Esophagus muscularis mucosa (tissue), 4 donors: Measurements from ENCODE around the gene PCBP3. TPM values are rescaled to one million over a fixed set of nuclear protein-coding genes. Genes with fewer than 3 reads are reported as not detected.

Experiments used
- DNase-seq: peaks from one replicate; pipeline ENCODE4 v3.0.0-alpha.2; 2017; ENCODE audit errors: extremely low spot score
- H3K27ac ChIP-seq, 4 donors: fragments of 200-600 bp; sonication (generic); replicated peaks in 1 of 4; 1 replicate in 3 of 4; 2 replicates in 1 of 4; pipeline ENCODE4 v1.5.1; 2016 to 2019; ENCODE audit warnings: mild to moderate bottlenecking in 1 of 4
- H3K27me3 ChIP-seq, 4 donors: fragments of 200-600 bp; sonication (generic); one replicate each; pipeline versions ENCODE4 v1.5.1 to v1.6.0; 2016 to 2019
- H3K36me3 ChIP-seq, 4 donors: fragments of 200-600 bp; sonication (generic); one replicate each; pipeline ENCODE4 v1.5.1; 2016 to 2019
- H3K4me1 ChIP-seq, 4 donors: fragments of 200-600 bp; sonication (generic); one replicate each; pipeline ENCODE4 v1.5.1; 2016 to 2019
- H3K4me3 ChIP-seq, 4 donors: fragments of 200-600 bp; sonication (generic); 1 replicate in 2 of 4; 2 replicates in 2 of 4; pipeline ENCODE4 v1.5.1; 2016 to 2019; ENCODE audit warnings: mild to moderate bottlenecking in 4 of 4, moderate library complexity in 1 of 4
- H3K9me3 ChIP-seq, 4 donors: fragments of 200-600 bp; sonication (generic); 1 replicate in 3 of 4; 2 replicates in 1 of 4; pipeline ENCODE4 v1.5.1; 2016 to 2019
- CTCF ChIP-seq, 3 experiments: fragments of 200-600 bp in 2 of 3; fragments of 450-650 bp in 1 of 3; sonication (generic) in 2 of 3; IDR thresholded peaks; one replicate each; pipeline ENCODE4 v1.5.1; 2017 to 2019; ENCODE audit warnings: antibody characterized with exemption in 3 of 3, mild to moderate bottlenecking in 2 of 3, moderate library complexity in 1 of 3
- EP300 ChIP-seq: sonication (generic); formaldehyde crosslinking; IDR thresholded peaks from one replicate; pipeline ENCODE4 v1.6.1; 2017; ENCODE audit warnings: antibody characterized with exemption
- POLR2A ChIP-seq: fragments of 450-650 bp; IDR thresholded peaks from one replicate; pipeline ENCODE4 v1.6.1; 2017; ENCODE audit warnings: antibody characterized with exemption, moderate library complexity, mild to moderate bottlenecking, low read depth
- POLR2AphosphoS5 ChIP-seq, 2 donors: sonication (generic); formaldehyde crosslinking; IDR thresholded peaks; one replicate each; pipeline ENCODE4 v1.6.1; 2017; ENCODE audit warnings: antibody characterized with exemption in 2 of 2
- WGBS: methylation state at CpG from one replicate; pipeline ENCODE4 v1.1.5; 2018; 5-methylcytosine and 5-hydroxymethylcytosine counted together
- intact Hi-C: fragments of 100-400 bp; cut with DNase I; formaldehyde crosslinking; loops from one replicate; pipeline ENCODE4 v1.15.1; 2023
- total RNA-seq, 4 donors: library from RNA; depleted of rRNA; stranded (reverse); fragments of >200 nt; gene quantifications; one replicate each; pipeline versions ENCODE4 v1.1.0 to v1.2.1, GENCODE V29; 2016

The PCBP3 gene
- total RNA-seq, 4 donors from 2014 or later = 7.5 to 9.2 (median 8.1) TPM

- H3K27me3 ChIP-seq = peaks cover 0 to 7% (median 0%) of the 10 kb centered on the region in 4 donors
- no peak overlapping the region for H3K4me3 ChIP-seq
- H3K4me1 ChIP-seq = peaks cover 0 to 8% (median 6%) of the 10 kb centered on the region in 4 donors
- no peaks in the 10 kb centered on the region for H3K36me3 ChIP-seq
- TF ChIP-seq POLR2AphosphoS5 (IDR thresholded peaks at IDR 0.05) = no peak
- TF ChIP-seq EP300 = no peak
- TF ChIP-seq CTCF (IDR thresholded peaks at IDR 0.05) = no peak
- no peak for TF ChIP-seq POLR2A
- no peak overlapping the region for H3K27ac ChIP-seq
- H3K9me3 ChIP-seq = no peaks in the 10 kb centered on the region
- no peak for DNase-seq
- 83% methylated on average over 11 of the region's 22 CpGs for WGBS
- intact Hi-C loops = no loop called here
Observed at GRCh38 chr21:45914321-45914845, 270.9 kb downstream of the PCBP3 start.

- no peaks in the 10 kb centered on the region for H3K4me1 ChIP-seq
- H3K4me3 ChIP-seq = no peak overlapping the region
- H3K9me3 ChIP-seq = no peaks in the 10 kb centered on the region
- H3K27ac ChIP-seq = no peak overlapping the region
- no peaks in the 10 kb centered on the region for H3K36me3 ChIP-seq
- 70% methylated on average over 19 of the region's 25 CpGs for WGBS
- intact Hi-C loops = no loop called here
- peaks cover 0 to 7% (median 0%) of the 10 kb centered on the region in 4 donors for H3K27me3 ChIP-seq
- DNase-seq = no peak
- no peak for TF ChIP-seq CTCF (IDR thresholded peaks at IDR 0.05)
- no peak for TF ChIP-seq POLR2AphosphoS5 (IDR thresholded peaks at IDR 0.05)
- TF ChIP-seq EP300 = no peak
- TF ChIP-seq POLR2A = no peak
Observed at GRCh38 chr21:45916011-45916840, 272.7 kb downstream of the PCBP3 start.

- TF ChIP-seq POLR2A (no peak), CTCF (IDR thresholded peaks at IDR 0.05) (no peak), EP300 (no peak), POLR2AphosphoS5 (IDR thresholded peaks at IDR 0.05) (no peak)
- Histone ChIP-seq H3K27me3 (peaks cover 0 to 7% (median 0%) of the 10 kb centered on the region in 4 donors), H3K36me3 (no peaks in the 10 kb centered on the region), H3K9me3 (no peaks in the 10 kb centered on the region), H3K27ac (no peak overlapping the region), H3K4me3 (no peak overlapping the region), H3K4me1 (no peaks in the 10 kb centered on the region)
- no peak for DNase-seq
- 82% methylated on average over 13 of the region's 13 CpGs for WGBS
- intact Hi-C loops = no loop called here
Observed at GRCh38 chr21:45917241-45917640, 273.7 kb downstream of the PCBP3 start.

- Histone ChIP-seq H3K36me3 (no peaks in the 10 kb centered on the region), H3K27ac (peak overlapping the region in 1 of 4 donors; percentile 27), H3K9me3 (no peaks in the 10 kb centered on the region), H3K4me1 (peaks cover 0 to 5% (median 1%) of the 10 kb centered on the region in 4 donors), H3K27me3 (peaks cover 0 to 7% (median 0%) of the 10 kb centered on the region in 4 donors), H3K4me3 (no peak overlapping the region)
- 82% methylated on average over 5 of the region's 11 CpGs for WGBS
- DNase-seq = no peak
- intact Hi-C loops = no loop called here
- TF ChIP-seq EP300 (no peak), POLR2AphosphoS5 (IDR thresholded peaks at IDR 0.05) (no peak), CTCF (IDR thresholded peaks at IDR 0.05) (no peak), POLR2A (no peak)
Observed at GRCh38 chr21:45918011-45918410, 274.5 kb downstream of the PCBP3 start.
